IPS DF 6.9 (cell line): ENCODE results near the gene FUNDC1.

Source experiments
- DNase-seq: peaks from one replicate; pipeline ENCODE4 v3.0.0-alpha.2; 2013; ENCODE audit warnings: low read depth, low spot score
- H3K27ac ChIP-seq: one replicate; pipeline ENCODE4 v1.5.1; 2013; ENCODE audit warnings: low read length, control low read depth
- H3K27me3 ChIP-seq: 2 replicates; pipeline ENCODE4 v1.6.1; 2013; ENCODE audit warnings: mild to moderate bottlenecking, low read length; ENCODE audit not compliant: control insufficient read depth, insufficient read depth
- H3K36me3 ChIP-seq: 2 replicates; pipeline ENCODE4 v1.6.1; 2013; ENCODE audit warnings: low read length; ENCODE audit not compliant: control insufficient read depth, insufficient read depth
- H3K4me1 ChIP-seq: 2 replicates; pipeline ENCODE4 v1.6.1; 2013; ENCODE audit warnings: low read length; ENCODE audit not compliant: control insufficient read depth, insufficient read depth
- H3K4me3 ChIP-seq: 2 replicates; pipeline ENCODE4 v1.5.1; 2013; ENCODE audit warnings: mild to moderate bottlenecking, low read length
- H3K9me3 ChIP-seq: 2 replicates; pipeline ENCODE4 v1.6.1; 2013; ENCODE audit warnings: low read length, inconsistent platforms; ENCODE audit not compliant: control insufficient read depth, insufficient read depth
- WGBS: extraction: QIAGEN DNeasy Blood & Tissue Kit; methylation state at CpG from one replicate; pipeline ENCODE4 v1.1.7; 2013; ENCODE audit warnings: mixed read lengths, missing lambda C conversion rate; ENCODE audit not compliant: insufficient read length, insufficient coverage; 5-methylcytosine and 5-hydroxymethylcytosine counted together

The FUNDC1 gene

GRCh38 chrX:44482575-44482974 lies 60.1 kb downstream of the FUNDC1 start:
- no peak overlapping the region for H3K27ac ChIP-seq
- no peaks in the 10 kb centered on the region for H3K9me3 ChIP-seq
- no peaks in the 10 kb centered on the region for H3K27me3 ChIP-seq
- no CpG with 5 or more reads among the region's 1 CpG for WGBS
- DNase-seq = no peak
- H3K36me3 ChIP-seq = no peaks in the 10 kb centered on the region
- H3K4me3 ChIP-seq = no peak overlapping the region
- no peaks in the 10 kb centered on the region for H3K4me1 ChIP-seq

GRCh38 chrX:44480591-44480990 lies 62.1 kb downstream of the FUNDC1 start:
- Histone ChIP-seq H3K4me3 (no peak overlapping the region), H3K36me3 (no peaks in the 10 kb centered on the region), H3K27ac (no peak overlapping the region), H3K4me1 (no peaks in the 10 kb centered on the region), H3K27me3 (no peaks in the 10 kb centered on the region), H3K9me3 (no peaks in the 10 kb centered on the region)
- DNase-seq = no peak
- WGBS = no CpG with 5 or more reads among the region's 2 CpGs

- Histone ChIP-seq H3K4me1 (no peaks in the 10 kb centered on the region), H3K9me3 (no peaks in the 10 kb centered on the region), H3K27me3 (no peaks in the 10 kb centered on the region), H3K4me3 (no peak overlapping the region), H3K36me3 (no peaks in the 10 kb centered on the region), H3K27ac (no peak overlapping the region)
- no CpG with 5 or more reads among the region's 2 CpGs for WGBS
- no peak for DNase-seq
These were observed 68.2 kb downstream of the FUNDC1 start for GRCh38 chrX:44474410-44474809.
